Measurements from ENCODE around the gene ERN1. TPM values are rescaled to one million over a fixed set of nuclear protein-coding genes. Genes with fewer than 3 reads are reported as not detected.

Gene ERN1
- total and polyA plus RNA-seq, 2 of the 13 experiments (the other 11 are each of a cell fraction or from before 2014, with no cell fraction given): 6.0 to 12.7 TPM

DNA sequence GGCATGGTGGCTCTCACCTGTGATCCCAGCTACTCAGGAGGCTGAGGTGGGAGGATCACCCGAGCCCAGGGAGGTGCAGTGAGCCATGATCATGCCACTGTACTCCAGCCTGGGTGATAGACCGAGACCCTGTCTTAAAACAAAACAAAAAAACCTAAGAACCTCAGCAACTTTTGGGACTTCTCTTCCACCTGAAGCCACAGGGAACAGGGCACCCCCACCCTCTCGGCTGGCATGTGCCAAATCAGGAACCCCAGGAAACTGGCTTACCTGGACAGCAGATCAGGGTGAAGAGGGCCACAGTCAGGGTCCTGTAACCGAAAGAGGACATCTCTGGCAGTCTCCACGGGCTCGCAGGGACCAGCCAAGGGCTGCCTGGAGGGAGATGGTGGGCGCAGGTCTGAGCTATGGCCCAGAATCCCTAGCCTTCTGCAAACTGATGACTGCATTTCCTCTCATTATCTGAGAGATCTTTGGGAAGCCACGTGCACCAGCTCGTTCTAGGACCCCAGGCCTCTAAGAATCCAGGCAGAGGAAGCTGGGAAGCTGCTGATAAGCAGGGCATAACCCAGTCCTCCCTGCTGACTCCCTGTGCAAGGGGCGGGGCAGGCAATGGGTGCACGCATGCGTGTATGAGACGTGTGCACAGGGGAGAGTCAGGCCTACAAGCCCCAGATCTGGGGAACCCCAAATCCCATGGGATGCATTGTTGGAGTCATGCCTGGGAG lies 123.4 kb downstream of the ERN1 start (continued):
- TF ChIP-seq PAXIP1 (CRISPR knock-in tag; conservative IDR thresholded peaks at IDR 0.05) (peak; percentile 43; the same call in 1 of the 2 replicates), TEAD3 (CRISPR knock-in tag; optimal IDR thresholded peaks at IDR 0.05; ENCODE audit: borderline replicate concordance) (peak; percentile 28), THAP11 (CRISPR knock-in tag; IDR thresholded peaks at IDR 0.05) (peak; percentile 43), KIAA2018 (CRISPR knock-in tag; IDR thresholded peaks at IDR 0.05; ENCODE audit: borderline replicate concordance) (no peak), SOX13 (IDR thresholded peaks at IDR 0.05) (no peak), SOX13 (CRISPR knock-in tag; conservative IDR thresholded peaks at IDR 0.05 in 1 of 2, IDR thresholded peaks at IDR 0.05 in 1 of 2) (no peak), FOSL2 (CRISPR knock-in tag; IDR thresholded peaks at IDR 0.05) (no peak), XBP1 (CRISPR knock-in tag; IDR thresholded peaks at IDR 0.05) (no peak), ZMYM3 (CRISPR knock-in tag; IDR thresholded peaks at IDR 0.05) (peak; percentile 57)
- TF ChIP-seq, protein P1, sequence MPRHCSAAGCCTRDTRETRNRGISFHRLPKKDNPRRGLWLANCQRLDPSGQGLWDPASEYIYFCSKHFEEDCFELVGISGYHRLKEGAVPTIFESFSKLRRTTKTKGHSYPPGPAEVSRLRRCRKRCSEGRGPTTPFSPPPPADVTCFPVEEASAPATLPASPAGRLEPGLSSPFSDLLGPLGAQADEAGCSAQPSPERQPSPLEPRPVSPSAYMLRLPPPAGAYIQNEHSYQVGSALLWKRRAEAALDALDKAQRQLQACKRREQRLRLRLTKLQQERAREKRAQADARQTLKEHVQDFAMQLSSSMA (CRISPR knock-in tag; IDR thresholded peaks at IDR 0.05): 0 out of 2 replicates have a peak, but pooled peaks have one; percentile 30
- TF ChIP-seq, protein P2, sequence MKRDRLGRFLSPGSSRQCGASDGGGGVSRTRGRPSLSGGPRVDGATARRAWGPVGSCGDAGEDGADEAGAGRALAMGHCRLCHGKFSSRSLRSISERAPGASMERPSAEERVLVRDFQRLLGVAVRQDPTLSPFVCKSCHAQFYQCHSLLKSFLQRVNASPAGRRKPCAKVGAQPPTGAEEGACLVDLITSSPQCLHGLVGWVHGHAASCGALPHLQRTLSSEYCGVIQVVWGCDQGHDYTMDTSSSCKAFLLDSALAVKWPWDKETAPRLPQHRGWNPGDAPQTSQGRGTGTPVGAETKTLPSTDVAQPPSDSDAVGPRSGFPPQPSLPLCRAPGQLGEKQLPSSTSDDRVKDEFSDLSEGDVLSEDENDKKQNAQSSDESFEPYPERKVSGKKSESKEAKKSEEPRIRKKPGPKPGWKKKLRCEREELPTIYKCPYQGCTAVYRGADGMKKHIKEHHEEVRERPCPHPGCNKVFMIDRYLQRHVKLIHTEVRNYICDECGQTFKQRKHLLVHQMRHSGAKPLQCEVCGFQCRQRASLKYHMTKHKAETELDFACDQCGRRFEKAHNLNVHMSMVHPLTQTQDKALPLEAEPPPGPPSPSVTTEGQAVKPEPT (CRISPR knock-in tag; IDR thresholded peaks at IDR 0.05; ENCODE audit: low read depth): 0 out of 2 replicates have a peak, but pooled peaks have one; percentile 15
- TF ChIP-seq, protein P3, sequence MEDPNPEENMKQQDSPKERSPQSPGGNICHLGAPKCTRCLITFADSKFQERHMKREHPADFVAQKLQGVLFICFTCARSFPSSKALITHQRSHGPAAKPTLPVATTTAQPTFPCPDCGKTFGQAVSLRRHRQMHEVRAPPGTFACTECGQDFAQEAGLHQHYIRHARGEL (CRISPR knock-in tag; IDR thresholded peaks at IDR 0.05): no peak

Measured in HepG2 (cell line).